SH-SY5Y (cell line): ENCODE data around the gene TOMT.

Experiments
- GATA2 ChIP-seq: IDR thresholded peaks from 2 replicates; pipeline ENCODE4 v1.6.1; 2011; ENCODE audit warnings: mild to moderate bottlenecking, low read depth, low read length
- GATA3 ChIP-seq: IDR thresholded peaks from 2 replicates; pipeline ENCODE4 v1.6.1; 2011; ENCODE audit warnings: low read depth, mild to moderate bottlenecking, low read length, moderate library complexity

- TF ChIP-seq GATA2 = no peak
- TF ChIP-seq GATA3 = no peak
Measured at GRCh38 chr11:72061739-72062396, 43.9 kb upstream of the TOMT start.
